Stimulated activated CD4-positive, alpha-beta T cell treated with anti-CD3 and anti-CD28 coated beads, Interleukin-4, amount 100 ng/mL, for 1 hour (primary cell): Measurements from ENCODE around the gene ARHGEF18.
"Not testable (repeated sequence)": the region's sequence is repeated elsewhere in the genome, so short reads cannot be mapped to it uniquely, and the experiment has no call there.

ENCODE experiments used
- DNase-seq: peaks from one replicate; pipeline ENCODE4 v3.0.0-alpha.2; 2020

ARHGEF18 gene

DNA sequence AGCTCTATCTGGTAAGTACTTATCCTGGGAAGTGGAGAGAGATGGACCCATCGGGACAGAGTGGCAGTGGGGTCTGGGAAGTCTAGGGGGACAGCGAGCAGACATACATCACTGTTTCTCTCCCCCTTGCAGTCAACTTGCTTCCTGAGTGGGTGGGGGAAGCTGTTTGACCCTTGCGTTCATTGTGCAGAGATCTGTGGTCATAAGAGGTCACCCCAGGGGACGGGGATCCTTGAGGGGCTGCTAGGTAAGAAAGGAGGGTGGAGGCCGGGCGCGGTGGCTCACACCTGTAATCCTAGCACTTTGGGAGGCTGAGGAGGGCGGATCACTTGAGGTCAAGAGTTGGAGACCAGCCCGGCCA lies 474 bp downstream of the ARHGEF18 start:
- DNase-seq = no peak

DNA sequence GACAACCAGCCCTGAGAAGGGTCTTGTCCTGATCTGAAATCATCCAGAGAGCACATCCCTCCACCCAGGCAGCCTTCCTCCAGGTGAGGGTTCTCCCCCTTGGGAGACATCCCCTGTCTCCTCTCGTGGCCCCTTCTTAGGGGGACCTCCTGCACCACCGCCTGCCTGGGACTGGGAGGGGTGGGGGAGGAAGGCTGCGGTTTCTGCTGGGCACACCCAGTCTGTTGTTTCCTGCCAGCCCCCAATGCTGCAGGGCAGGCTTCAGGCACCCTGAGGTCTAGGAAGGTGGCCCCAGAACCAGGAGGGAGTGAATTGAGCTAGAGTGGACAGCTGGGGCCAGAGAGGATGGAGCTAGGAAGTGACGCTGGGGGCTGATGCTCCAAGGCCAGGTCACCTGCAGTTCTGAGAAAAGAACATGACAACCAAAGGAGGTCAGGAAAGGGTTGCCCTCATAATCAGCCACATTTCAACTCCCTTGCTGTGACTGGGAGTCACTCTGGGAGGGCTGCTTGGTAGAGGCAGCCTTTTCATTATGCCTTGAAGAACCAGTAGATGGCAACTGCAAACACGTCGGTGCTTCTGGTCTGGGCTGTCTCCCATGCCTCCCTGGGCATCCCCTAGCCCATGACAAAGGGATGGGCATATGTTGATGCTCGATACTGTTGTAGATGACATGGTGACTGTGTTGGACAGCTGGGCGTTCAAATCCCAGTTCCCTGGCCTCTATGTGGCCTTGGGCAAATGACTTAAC lies 1.4 kb downstream of the ARHGEF18 start:
- peak; percentile 30 for DNase-seq

DNA sequence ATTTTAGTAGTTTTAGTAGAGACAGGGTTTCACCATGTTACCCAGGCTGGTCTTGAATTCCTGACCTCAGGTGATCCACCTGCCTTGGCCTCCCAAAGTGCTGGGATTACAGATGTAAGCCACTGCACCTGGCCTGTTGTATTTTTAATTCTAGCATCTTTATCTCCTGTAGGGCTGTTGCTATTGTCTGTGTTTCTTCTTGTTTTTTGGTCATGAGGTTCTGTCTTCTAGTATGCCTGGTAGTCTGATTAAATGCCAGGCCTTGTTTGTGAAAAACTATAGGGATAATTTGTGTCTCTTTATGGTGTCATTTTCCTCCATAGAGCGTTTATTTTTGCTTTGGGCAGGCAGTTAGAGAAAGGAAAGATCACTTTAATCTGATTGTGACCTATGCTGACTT lies 3.1 kb downstream of the ARHGEF18 start:
- no peak for DNase-seq

DNA sequence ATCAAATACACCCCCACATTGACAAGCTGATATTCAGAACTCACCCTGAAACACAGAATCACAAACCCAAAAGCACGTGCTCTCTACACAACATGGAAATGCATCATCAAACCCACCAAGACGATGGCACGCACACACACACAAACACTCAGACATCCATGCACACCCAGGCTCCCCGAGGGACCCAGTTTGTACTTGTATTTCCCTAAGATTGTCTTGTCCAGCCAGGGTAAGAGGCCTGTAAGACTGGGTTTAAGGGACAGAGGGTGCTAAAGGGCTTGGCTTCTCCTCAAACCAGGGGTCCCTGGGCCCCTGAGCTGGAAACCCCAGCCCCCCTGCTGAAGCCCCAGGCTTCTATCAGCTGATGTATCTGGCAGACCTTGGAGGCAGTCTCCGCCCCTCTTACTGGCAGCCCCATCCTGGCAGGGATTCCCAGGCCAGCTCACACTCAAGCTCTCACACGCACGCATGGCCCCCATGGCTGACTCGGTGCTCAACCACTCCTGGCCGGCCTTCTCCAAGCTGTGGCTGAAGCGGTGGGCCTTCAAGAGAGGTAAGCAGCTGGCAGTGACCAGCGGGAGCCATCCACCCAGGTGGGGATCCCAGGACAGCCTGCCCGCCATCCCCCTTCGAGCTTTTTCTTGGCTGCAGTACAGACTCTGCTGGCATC lies 6.5 kb downstream of the ARHGEF18 start:
- no peak for DNase-seq

DNA sequence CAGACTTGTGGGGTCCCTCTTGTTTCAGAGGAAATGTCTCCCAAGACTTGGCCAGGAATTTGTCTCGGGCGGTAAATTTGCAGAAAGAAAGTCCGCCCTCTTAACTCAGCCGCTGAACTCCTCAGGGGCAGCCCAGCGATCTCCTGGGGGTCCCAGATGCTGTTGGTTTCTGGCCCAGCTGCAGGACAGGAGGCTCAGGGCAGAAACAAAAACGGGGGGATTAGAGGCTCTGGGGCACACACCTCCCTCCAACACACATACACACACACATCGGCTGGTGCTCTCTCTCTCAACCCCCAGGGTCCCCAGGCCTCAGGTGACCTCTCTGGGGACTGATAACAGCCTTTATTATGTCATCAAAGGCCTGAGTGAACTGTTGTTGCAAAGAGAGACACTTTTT lies 7.1 kb downstream of the ARHGEF18 start:
- no peak for DNase-seq

DNA sequence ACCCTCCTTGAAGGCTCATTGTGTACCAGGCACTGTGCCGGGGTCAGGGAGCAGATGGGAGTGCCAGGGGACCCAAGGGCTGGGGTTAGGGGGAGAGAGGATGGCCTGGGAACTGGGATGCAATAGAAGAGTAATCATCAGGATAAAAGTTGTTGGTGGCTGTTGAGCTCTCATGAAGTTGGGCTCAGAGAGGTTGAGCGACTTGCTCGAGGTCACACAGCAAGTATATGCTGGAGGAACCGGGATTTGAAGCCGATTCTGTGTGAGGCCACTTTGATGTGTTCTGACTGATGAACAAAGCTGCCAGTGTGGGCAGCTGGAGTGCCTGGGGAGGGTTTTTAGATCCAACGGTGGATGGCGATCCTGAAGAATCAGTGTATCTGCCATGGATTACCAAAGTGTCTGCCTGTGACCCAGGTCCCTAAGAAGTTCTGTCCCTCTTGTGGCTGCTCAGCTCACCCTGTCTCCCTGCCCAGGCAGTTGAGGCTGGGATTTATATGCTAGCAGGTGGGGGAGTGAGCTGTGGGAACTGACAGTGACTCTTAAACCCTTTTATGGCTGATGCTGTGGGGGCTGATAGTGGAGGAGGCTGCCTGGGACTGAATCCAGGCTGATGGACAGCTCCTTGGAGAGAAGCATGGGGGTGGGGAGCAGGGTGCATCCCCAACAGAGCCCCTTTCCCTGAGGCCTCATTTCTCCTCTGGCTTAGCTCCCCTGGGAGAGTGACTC lies 8.3 kb downstream of the ARHGEF18 start:
- DNase-seq = no peak

DNA sequence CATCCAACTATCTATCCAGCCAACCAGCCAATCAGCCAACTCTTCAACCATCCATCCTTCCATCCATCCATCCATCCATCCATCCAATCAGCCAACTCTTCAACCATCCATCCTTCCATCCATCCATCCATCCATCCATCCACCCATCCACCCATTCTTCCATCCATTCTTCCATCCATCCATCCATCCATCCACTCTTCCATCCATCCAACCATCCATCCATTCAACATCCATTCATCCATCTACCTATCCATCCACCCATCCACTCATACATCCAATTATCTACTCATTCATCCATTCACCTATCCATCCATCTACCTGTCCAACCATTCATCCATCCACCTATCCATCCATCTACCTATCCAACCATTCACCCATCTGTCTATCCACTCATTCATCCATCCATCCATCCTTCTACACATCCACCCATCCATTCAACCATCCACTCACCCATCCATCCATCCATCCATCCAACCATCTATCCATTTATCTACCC lies 9.4 kb downstream of the ARHGEF18 start:
- DNase-seq = no peak

DNA sequence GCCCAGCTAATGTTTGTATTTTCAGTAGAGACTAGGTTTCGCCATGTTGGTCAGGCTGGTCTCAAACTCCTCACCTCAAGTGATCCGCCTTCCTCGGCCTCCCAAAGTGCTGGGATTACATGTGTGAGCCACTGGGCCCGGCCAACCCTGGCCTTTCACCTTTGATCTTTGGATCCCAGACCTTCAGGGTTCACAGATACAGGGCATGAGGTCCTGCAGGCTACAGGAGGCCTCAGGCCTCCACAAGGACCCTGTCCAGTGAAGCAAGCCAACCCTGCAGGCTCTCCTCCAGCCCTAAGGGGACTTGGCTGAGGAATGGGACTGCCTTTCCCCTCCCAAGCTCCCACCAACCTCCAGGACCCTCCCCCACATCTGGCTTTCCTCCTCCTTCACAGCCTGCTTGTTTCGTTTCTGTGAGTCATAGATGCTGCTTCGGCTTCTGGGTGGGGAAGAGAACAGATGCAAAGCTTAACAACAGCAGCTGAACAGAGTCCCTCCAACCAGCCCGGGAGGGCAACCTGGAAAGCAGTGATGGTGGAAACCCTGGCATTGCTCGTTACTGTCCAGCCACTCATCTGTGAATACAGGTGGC lies 11.8 kb downstream of the ARHGEF18 start:
- no peak for DNase-seq

DNA sequence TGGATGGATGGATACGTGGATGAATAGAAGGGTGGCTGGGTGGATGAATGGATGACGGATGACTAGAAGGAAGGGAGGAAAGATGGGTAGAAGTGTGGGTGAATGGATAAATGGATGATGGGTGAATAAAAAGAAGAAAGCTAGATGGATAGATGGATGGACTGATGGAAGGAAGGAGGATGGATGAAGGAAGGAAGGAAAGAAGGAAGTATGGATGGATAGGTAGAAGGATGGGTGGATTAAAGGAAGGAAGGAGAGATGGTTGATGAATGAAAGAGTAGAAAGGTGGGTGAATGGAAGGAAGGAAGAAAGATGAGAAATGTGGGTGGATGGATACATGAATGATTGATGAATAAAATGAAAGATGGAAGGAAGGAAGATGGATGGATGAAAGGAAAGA lies 14.5 kb downstream of the ARHGEF18 start:
- no peak for DNase-seq

DNA sequence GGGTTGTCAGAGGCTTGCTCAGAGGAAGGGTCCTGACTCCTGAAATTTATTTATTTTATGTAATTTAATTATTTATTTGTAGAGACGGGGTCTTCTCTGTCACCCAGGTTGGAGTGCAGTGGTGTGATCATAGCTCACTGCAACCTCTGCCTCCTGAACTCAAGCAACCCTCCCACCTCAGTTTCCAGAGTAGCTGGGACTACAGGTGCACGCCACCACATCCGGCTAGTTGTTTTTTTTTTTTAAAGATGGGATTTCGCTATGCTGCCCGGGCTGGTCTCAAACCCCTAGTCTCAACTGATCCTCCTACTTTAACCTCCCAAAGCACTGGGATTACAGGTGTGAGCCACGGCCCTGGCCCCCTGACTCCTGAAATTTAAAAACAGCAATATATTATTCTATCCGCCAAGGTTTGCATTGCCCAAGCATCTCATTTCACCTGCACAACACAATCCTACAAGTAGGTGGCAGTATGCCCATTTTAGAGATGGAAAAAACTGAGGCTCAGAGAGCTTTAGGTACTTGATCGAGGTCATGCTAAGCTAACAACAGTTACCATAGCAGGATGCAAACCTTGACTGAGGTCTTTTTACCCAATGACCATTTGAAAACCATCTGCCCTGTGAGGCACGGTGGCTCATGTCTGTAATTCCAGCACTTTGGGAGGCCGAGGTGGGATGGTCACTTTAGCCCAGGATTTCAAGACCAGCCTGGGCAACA lies 18.1 kb downstream of the ARHGEF18 start:
- DNase-seq = no peak

DNA sequence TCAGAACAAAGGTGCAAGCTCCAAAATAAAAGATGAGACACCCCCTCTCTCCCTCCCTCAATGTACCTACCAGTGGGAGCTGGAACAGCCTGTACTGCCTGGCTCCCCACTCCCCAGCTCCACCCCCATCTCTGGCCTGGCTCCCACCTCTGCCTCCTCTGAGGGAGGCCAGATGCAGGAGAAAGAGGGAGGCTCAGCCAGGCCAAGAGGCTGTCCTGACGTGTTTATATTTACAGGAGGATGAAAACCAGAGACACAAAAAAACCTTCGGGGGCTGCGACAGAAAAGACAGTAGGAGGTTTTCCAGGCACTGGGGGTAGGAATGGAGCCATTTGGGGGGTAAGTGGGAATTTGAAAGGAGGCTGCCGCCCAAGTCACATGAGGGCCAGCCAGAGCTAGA lies 19.7 kb downstream of the ARHGEF18 start:
- no peak for DNase-seq

DNA sequence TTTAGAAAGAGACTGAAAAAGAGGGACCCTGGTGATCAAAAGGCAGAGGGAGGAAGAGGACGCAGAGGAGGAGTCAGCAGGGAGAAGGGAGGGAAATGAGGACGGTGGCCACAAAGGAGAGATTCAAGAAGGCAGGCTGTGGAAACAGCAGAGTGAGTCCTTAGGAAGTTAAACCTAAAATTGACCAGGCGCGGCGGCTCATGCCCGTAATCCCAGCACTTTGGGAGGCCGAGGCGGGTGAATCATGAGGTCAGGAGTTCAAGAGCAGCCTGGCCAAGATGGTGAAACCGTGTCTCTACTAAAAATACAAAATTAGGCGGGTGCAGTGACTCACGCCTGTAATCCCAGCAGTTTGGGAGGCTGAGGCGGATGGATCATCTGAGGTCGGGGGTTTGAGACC lies 20.1 kb downstream of the ARHGEF18 start:
- DNase-seq = not testable (repeated sequence)

DNA sequence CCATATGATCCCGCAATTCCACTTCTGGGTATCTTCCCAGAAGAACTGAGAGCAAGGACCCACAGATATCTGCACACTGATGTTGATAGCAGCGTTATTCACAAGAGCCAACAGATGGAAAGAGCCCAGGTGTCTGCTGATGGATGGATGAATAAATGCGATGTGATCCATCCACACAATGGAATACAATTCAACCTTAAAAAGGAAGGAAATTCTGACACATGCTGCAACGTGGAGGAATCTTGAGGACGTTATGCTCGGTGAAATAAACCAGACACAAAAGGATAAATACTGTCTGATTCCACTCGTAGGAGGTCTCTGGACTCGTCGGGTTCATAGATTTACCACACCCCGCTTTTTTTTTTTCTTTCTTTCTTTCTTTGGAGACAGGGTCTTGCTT lies 21.8 kb downstream of the ARHGEF18 start:
- no peak for DNase-seq

DNA sequence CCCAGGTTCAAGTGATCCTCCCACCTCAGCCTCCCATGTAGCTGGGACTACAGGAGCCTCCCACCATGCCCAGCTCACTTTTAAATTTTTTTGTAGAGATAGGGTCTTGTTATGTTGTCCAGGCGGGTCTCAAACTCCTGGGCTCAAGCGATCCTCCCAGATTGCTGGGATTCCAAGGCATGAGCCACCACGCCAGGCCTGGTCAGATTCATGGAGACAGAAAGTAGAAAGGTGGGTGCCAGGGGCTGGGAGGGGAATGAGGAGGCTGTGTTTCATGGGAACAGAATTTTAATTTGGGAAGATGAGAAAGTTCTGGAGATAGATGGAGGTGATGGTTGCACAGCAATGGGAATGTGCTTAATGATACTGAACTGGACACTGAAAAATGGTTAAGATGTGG lies 22.3 kb downstream of the ARHGEF18 start:
- no peak for DNase-seq

DNA sequence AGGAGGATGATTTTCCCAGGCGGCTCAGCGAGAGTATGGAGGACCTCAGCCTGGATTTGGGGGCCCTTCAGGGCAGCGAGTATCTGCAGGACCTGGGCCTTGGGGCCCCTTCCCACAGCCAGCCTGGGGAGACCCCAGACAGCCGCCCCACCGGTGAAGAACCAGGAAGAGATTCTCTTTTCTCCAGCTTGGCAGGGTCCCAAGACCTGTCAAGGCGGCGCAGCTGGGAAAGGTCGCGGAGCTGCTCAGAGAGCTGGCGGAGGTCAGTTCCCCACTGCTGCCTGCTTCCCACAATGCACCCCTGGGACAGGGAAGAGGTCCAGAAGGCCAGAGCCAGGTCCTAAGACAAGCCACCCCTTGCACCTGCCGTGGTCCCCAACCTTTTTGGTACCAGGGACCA lies 24.1 kb downstream of the ARHGEF18 start:
- no peak for DNase-seq

DNA sequence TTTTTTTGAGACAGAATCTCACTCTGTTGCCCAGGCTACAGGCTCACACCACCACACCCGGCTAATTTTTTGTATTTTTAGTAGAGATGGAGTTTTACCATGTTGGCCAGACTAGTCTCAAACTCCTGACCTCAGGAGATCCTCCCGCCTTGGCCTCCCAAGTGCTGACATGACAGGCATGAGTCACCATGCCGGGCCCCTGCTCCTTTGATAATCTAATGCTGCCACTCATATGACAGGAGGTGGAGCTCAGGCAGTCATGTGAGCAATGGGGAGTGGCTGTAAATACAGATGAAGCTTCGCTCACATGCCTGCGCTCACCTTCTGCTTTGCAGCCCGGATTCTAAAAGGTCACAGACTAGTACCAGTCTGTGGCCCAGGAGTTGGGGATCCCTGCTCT lies 25.1 kb downstream of the ARHGEF18 start:
- DNase-seq = no peak

DNA sequence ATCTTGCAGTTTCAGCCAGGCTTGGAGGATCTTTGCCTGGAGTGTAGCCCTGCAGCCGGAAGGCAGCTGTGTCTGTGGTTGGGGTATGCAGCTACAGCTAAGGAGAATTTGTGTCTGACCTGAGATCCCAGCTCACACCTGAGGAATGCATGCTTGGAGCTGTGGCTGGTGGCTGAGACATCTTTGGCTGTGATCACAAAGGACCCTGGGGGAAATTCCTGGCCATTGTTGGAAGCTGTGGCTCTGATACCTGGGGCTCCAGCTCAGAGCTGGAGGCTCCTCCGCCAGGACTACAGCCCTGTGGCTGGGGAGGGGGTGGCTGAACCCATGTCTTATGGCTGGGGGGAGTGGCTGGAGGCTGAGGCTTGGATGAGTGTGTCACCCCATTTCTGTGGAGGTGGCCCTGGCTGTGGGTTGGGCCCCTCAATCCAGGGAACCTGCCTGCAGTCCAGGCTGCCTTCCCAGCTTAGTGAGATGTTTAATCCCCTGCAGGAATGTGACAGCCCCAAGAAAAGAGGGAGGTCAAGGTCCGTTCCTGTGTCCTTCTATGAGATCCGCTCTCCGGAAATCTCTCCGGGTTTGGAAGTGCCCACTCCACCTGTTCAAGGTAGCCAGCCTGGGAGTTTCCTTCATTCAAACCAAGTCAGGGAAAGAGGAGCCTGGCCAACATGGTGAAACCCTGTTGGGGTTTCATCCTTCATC lies 27.6 kb downstream of the ARHGEF18 start:
- DNase-seq = no peak

DNA sequence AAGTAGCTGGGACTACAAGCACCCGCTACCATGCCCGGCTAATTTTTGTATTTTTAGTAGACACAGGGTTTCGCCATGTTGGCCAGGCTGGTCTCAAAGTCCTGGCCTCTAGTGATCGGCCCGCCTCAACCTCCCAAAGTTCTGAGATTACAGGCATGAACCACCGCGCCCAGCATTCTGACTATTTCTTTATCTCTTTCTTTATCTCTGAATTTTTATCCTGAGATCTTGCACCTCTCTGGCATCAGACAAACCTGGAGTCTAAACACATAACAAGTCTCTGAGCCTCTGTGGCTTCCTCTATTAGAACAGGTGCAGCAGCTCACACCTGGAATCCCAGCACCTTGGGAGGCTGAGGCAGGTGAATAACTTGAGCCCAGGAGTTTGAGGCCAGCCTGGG lies 28.5 kb downstream of the ARHGEF18 start:
- DNase-seq = no peak

DNA sequence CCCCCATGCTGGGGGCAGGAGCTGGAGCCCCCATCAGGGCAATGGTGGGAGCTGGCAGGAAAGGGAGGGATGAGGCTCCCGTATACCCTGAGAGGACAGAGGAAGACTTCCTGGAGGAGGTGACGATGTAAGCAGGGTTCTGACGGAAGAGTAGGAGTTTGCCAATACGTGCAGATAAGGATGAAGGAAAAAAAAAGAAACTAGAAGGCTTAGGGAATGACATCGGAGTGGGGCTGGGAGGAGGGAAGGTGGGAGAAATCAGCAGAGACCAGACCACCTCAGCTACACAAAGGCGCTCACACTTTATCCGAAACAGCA lies 32.3 kb downstream of the ARHGEF18 start:
- DNase-seq = no peak

DNA sequence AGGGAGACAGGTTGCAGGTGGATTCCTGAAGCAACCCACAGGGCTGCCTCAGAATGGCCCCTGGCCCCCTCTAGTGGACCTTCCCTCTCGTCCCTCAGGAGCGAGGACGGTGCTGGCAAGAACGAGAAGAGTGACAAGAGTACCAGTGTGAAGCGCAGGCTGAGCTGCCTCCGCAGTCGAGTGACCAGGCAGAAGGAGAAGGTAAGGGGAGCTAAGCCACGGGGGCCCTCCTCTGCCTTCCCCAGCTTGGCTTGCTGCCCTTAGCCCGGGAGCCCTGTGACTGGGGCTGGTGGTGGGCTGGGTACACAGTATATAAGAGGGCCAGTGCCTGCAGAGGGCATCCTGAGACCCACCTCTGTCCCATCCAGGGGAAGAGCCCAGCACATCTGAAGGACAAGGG lies 34.0 kb downstream of the ARHGEF18 start:
- DNase-seq = no peak

DNA sequence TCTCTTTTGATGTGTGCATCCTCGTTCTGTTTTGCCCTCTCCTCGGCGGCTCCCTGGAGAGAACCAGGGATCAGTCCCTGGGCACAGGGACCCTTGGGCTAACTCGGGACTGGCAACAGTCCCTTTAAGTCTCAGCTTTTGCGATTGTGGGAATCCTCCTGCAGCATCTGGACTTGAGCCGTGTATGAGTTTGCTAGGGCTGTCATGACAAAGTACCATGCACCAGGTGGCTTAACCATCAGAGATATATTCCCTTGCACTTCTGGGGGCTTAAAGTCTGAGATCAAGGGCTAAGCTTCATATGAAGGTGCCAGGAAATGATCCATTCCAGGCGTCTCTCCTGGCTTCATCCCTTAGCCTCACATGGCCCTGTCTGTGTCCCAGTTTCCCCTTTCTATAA lies 34.5 kb downstream of the ARHGEF18 start:
- no peak for DNase-seq

DNA sequence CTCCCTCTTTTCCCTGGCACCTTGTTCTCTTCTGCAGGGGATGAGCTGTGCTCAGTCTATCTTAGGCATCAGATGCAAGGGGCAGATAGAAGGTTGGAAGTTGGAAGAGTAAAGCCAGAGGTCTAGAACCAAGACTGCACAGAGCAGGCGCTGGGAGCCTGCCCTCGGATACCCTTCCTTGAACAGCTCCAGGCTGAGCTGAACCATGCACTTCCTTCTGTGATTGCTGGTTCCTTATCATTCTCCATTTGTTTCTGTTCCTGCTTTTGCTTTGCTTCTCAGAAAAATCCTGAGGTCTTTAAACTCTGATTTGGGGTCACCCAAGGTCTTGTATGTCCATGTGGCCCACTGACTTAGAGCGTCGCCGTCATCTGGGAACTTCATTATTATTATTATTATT lies 36.3 kb downstream of the ARHGEF18 start:
- DNase-seq = no peak

DNA sequence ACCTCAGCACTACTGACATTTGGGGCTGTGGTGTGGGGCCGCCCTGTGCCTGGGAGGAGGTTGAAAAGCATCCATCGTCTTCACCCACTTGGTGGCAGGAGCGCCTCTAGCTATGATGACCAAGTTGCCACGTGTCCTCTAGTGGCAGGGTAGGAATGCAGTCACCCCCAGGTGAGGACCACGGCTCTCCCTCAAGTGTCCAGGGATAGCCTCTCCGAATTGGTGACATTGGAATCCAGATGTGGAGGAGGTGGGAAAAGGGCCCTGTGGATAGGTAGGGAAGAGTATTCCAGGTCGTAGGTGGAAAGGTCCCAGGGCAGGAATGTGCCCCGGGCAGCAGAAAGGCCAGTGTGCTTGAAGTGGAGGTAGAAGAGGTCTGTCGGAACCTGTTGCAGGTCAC lies 37.6 kb downstream of the ARHGEF18 start:
- no peak for DNase-seq
